DMS153 (cell line): Measurements from ENCODE around the gene SNRK.

ENCODE experiments used
- DNase-seq: peaks from one replicate; lab custom pipeline; 2025; lab: John Stamatoyannopoulos, UW

SNRK gene

GRCh38 chr3:43372007-43372740, 85.8 kb downstream of the SNRK start:
- no peak for DNase-seq

DNA sequence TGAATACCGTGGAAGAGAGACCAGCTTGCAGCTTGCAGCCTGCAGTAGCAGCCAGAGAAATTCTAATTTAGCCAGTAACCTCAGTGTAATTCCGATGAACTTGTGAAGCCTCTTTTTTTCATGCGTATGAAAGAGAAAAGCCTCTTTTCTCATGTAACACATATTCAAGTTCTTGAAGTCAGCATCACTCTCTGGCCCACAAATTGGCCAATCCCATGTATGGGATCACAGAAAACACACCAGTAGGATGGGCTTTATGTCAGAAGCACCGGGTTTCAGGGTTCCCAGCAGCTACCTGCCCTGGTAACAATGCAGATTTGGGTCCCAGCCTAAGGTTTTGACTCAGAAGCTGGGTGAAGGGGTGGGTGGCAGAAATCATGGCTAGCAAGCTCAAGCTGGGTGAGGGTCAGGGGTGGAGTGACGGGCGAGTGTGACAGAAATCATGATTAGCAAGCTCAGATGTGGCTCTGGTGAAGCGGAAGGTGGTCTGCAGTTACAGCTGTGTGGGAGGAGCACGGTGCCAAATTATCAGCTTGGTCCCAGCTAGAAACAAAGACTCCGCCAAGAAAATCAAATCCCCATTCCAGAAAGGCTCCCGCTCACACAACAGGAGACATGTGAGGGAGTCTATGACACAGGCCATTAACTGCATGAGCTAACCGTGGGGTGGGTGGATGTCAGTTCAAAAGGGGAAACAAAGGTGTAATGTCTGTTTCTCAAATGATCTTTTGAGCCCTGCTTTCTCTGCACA, 86.6 kb downstream of the SNRK start:
- DNase-seq: no peak

DNA sequence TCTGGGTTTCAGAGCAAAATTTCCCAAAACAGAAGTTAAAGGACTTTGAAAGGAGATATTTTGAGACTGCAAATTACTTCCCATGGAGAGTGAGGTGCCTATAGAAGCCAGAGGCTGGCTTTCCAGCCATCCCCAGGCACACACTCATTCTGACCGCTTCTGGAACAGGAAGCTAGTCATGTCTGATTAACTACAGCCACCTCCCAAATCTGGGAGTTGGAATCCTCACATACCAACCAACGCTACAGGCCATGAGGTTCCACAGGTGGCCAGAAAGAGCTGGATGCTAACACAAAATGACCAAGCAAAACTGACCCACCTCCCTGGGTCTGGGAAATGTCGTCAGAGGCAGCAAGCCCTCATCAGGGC, 87.2 kb downstream of the SNRK start:
- DNase-seq: no peak

- no peak for DNase-seq
Observed at GRCh38 chr3:43378066-43378935, 92.0 kb downstream of the SNRK start.

- DNase-seq: no peak
Observed at GRCh38 chr3:43379343-43379742, 93.0 kb downstream of the SNRK start.

DNA sequence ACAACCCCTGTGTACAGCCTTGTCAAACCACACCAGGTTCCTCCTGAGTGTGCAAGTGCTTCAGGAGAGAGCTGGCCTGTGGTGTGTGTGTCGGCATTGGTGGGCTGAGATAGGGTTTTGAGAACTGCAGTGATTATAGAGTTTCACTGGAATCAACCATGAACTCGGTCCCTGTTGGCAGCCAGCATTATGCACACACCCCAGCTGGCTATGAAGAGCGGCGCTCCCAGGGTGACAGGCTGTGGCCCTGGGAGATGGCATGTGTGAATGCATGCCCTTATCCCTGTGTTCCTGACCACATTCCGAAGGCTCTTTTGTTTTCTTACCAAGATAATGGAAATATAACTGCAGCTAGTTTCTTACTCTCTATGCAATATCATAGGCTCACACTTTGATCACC, 101.8 kb downstream of the SNRK start:
- no peak for DNase-seq

DNA sequence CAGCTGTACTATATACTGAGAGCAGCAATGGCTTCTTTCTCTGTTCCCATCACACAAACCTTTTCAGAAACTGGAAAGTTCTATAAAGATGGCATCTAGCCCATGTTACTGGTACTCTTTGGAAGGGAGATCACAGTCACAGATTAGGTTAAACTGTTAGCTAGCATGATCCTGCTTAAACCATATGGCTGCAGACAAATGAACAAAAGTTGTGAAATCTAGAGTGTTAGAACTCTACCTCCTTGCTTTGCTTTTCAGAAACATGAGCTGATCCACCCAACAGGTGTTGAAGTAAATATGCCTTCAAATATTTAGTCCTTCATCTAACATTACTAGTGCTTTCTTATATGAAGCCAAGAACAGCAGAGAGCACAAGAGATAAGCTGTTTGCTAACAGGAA, 102.6 kb downstream of the SNRK start:
- no peak for DNase-seq

DNA sequence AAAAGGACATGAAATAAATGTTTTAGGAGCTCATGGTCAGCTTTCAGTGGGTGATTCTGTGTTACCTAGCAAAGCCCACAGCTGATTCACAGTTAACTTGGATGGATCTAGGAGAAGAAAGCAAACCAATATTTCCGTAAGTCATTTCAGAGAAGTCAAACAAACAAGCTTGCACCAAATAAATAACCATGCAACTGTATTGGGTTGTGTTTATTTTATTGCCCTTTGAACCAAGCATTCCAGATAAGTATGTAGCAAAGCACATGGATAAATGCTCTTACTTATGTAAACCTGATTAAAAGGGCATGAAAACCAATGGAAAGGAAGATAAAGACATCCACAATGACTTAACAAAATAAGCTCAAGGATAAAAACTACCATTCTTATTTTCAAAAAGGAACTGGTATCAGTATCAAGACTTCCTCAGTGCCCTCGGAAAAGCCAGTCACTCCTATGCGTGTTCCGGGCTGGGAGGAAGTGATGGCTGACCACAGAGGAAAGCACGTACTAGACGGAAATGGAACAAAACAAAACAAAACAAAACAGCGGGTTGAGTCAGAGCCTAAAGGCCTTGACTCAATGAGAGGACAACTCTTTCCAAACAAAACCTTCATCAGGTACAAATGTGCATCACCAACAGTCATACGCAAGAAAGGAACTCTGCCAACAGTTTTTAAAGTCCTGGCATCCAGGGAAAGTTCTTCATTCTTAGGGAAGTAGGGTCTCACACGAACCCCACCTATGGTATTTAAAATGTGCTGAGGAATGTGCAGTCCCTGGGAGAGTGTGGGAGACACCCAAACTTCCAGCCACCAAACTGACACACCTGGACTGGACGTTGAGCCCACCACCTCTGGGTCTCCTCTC, 103.3 kb downstream of the SNRK start:
- DNase-seq: no peak

- no peak for DNase-seq
Observed at GRCh38 chr3:43390255-43390588, 103.9 kb downstream of the SNRK start.

DNA sequence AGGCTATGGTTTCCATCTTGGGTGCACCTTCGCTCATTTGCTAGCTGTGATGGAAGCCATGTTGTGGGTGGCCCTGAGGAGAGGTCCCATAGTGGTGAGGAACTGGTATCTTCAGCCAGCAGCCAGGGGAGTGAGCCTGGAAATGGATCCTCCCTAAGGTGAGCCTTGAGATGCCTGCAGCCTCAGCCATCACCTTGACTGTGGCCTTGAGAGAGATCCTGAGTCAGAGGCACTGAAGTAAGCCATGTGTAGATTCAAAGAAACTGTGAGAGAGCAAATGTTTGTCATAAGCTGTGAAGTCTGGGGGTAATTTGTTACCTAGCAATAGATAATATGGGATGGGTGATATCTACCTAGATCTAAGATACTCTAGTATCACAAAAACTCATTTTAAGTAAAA, 105.3 kb downstream of the SNRK start:
- no peak for DNase-seq

- DNase-seq: no peak
Observed at GRCh38 chr3:43394041-43394554, 107.8 kb downstream of the SNRK start.

DNA sequence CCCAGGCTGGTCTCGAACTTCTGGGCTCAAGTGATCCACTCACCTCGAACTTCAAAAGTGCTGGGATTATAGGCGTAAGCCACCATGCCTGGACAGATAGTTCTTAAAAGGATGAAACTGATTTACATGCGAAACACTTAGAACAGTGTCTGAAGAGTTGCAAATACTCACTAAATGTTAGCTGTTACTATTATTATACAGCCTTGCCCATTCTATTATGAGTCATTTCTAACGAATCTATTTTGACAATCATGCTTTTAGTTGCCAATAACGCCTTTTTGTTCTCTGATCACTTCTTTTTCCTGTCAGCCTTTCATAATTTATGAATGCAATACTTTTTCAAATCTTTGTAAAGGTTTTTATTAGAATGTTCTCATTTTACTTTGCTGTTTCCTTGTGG, 112.7 kb downstream of the SNRK start:
- no peak for DNase-seq

- DNase-seq: no peak
Observed at GRCh38 chr3:43400167-43400566, 113.8 kb downstream of the SNRK start.
